GM19193 (cell line): ENCODE measurements around the gene MYO18B.

Experiments used
- POLR2A ChIP-seq: IDR thresholded peaks from 4 replicates; pipeline ENCODE4 v1.6.1; 2011; ENCODE audit not compliant: insufficient read depth, insufficient read length; ENCODE audit errors: extremely low read depth

Gene MYO18B

GRCh38 chr22:26066534-26066933 is 324.5 kb downstream of the MYO18B start:
- TF ChIP-seq POLR2A = no peak

- no peak for TF ChIP-seq POLR2A
These were observed 326.6 kb downstream of the MYO18B start for GRCh38 chr22:26068571-26068970.

GRCh38 chr22:26072621-26073020 is 330.6 kb downstream of the MYO18B start:
- TF ChIP-seq POLR2A = no peak

GRCh38 chr22:26075251-26075650 is 333.3 kb downstream of the MYO18B start:
- TF ChIP-seq POLR2A = no peak

- TF ChIP-seq POLR2A = no peak
These were observed 337.0 kb downstream of the MYO18B start for GRCh38 chr22:26079009-26079408.
